Neuronal stem cell (in vitro differentiated cells): Measurements from ENCODE around the gene TOX2.

ENCODE experiments used
- DNase-seq: peaks from one replicate; pipeline ENCODE4 v3.0.0-alpha.2; 2013; ENCODE audit warnings: low spot score
- H2AFZ ChIP-seq: one replicate; pipeline ENCODE4 v1.6.1; 2013; ENCODE audit warnings: mild to moderate bottlenecking, low read length, inconsistent platforms
- H2AK5ac ChIP-seq: 2 replicates; pipeline ENCODE4 v1.6.1; 2013; ENCODE audit warnings: low read depth, mild to moderate bottlenecking, inconsistent platforms, low read length, moderate library complexity, mixed read lengths
- H2BK120ac ChIP-seq: 2 replicates; pipeline ENCODE4 v1.6.1; 2013; ENCODE audit warnings: low read depth, mild to moderate bottlenecking, inconsistent platforms, low read length, moderate library complexity, mixed read lengths
- H2BK12ac ChIP-seq: one replicate; pipeline ENCODE4 v1.6.1; 2013; ENCODE audit warnings: low read length, inconsistent platforms
- H2BK15ac ChIP-seq: 2 replicates; pipeline ENCODE4 v1.6.1; 2013; ENCODE audit warnings: mild to moderate bottlenecking, low read length, inconsistent platforms, mixed read lengths
- H2BK5ac ChIP-seq: one replicate; pipeline ENCODE4 v1.6.1; 2013; ENCODE audit warnings: inconsistent platforms, mild to moderate bottlenecking, low read length, moderate library complexity
- H3K14ac ChIP-seq: one replicate; pipeline ENCODE4 v1.6.1; 2013; ENCODE audit warnings: low read length, inconsistent platforms
- H3K18ac ChIP-seq: 2 replicates; pipeline ENCODE4 v1.6.1; 2013; ENCODE audit warnings: low read length, inconsistent platforms
- H3K23ac ChIP-seq: 2 replicates; pipeline ENCODE4 v1.6.1; 2013; ENCODE audit warnings: low read depth, mild to moderate bottlenecking, mixed read lengths, low read length, inconsistent platforms; ENCODE audit not compliant: poor library complexity
- H3K27ac ChIP-seq: replicated peaks from 3 replicates; pipeline ENCODE4 v1.5.1; 2013; ENCODE audit warnings: low read length, inconsistent platforms
- H3K27me3 ChIP-seq, 3 experiments: 2 replicates each; pipeline ENCODE4 v1.6.1; 2013; ENCODE audit warnings: low read length in 3 of 3, mild to moderate bottlenecking in 2 of 3, inconsistent platforms in 1 of 3, low read depth in 1 of 3, mixed read lengths in 1 of 3, moderate library complexity in 1 of 3; ENCODE audit not compliant: control insufficient read depth in 3 of 3, insufficient read depth in 3 of 3
- H3K36me3 ChIP-seq, 2 donors: replicated peaks in 1 of 2; 2 replicates each; pipeline ENCODE4 v1.6.1; 2013; ENCODE audit warnings: low read length in 2 of 2; ENCODE audit not compliant: control insufficient read depth in 2 of 2, insufficient read depth in 2 of 2
- H3K4ac ChIP-seq: 2 replicates; pipeline ENCODE4 v1.6.1; 2013; ENCODE audit warnings: inconsistent platforms, mild to moderate bottlenecking, low read length, moderate library complexity
- H3K4me1 ChIP-seq, 2 donors: 1 replicate in 1 of 2; 2 replicates in 1 of 2; pipeline ENCODE4 v1.6.1; 2013; ENCODE audit warnings: low read length in 2 of 2, low read depth in 1 of 2; ENCODE audit not compliant: control insufficient read depth in 2 of 2, insufficient read depth in 1 of 2
- H3K4me2 ChIP-seq: one replicate; pipeline ENCODE4 v1.6.1; 2013; ENCODE audit warnings: mild to moderate bottlenecking, low read length, inconsistent platforms; ENCODE audit not compliant: insufficient read depth, poor library complexity, severe bottlenecking
- H3K4me3 ChIP-seq, 2 donors: 2 replicates each; pipeline ENCODE4 v1.5.1; 2013; ENCODE audit warnings: low read length in 2 of 2, mild to moderate bottlenecking in 2 of 2, inconsistent platforms in 1 of 2, moderate library complexity in 1 of 2
- H3K79me1 ChIP-seq: one replicate; pipeline ENCODE4 v1.6.1; 2013; ENCODE audit warnings: low read depth, mild to moderate bottlenecking, inconsistent platforms, low read length, moderate library complexity
- H3K9ac ChIP-seq: one replicate; pipeline ENCODE4 v1.6.1; 2013; ENCODE audit warnings: mild to moderate bottlenecking, low read depth, low read length, inconsistent platforms; ENCODE audit not compliant: poor library complexity
- H3K9me3 ChIP-seq, 2 donors: replicated peaks in 1 of 2; 2 replicates each; pipeline versions ENCODE3 to v1.6.1; 2013; ENCODE audit warnings: low read length in 2 of 2, mild to moderate bottlenecking in 2 of 2, inconsistent platforms in 1 of 2, low read depth in 1 of 2, mixed read lengths in 1 of 2, moderate library complexity in 1 of 2; ENCODE audit not compliant: control insufficient read depth in 2 of 2, insufficient read depth in 1 of 2
- H4K8ac ChIP-seq: one replicate; pipeline ENCODE4 v1.6.1; 2013; ENCODE audit warnings: low read depth, mild to moderate bottlenecking, inconsistent platforms, low read length, moderate library complexity
- H4K91ac ChIP-seq: one replicate; pipeline ENCODE4 v1.6.1; 2013; ENCODE audit warnings: low read length, low read depth, mild to moderate bottlenecking, inconsistent platforms; ENCODE audit not compliant: poor library complexity
- WGBS, 2 donors: extraction: QIAGEN DNeasy Blood & Tissue Kit; methylation state at CpG; one replicate each; pipeline ENCODE4 v1.1.7; 2013; ENCODE audit warnings: missing lambda C conversion rate in 2 of 2, mixed read lengths in 1 of 2; ENCODE audit not compliant: insufficient read length in 2 of 2, insufficient replicate concordance in 1 of 2; ENCODE audit errors: extremely low coverage in 2 of 2; 5-methylcytosine and 5-hydroxymethylcytosine counted together

Gene TOX2

GRCh38 chr20:44031781-44032582 lies 117.3 kb downstream of the TOX2 start:
- no peak for DNase-seq
- peaks cover 0 to 6% of the 10 kb centered on the region in 2 donors for H3K9me3 ChIP-seq
- no peak overlapping the region for H3K9ac ChIP-seq
- no peak overlapping the region for H2BK15ac ChIP-seq
- no peak overlapping the region for H3K23ac ChIP-seq
- H3K4ac ChIP-seq = no peak overlapping the region
- no peak overlapping the region for H2BK5ac ChIP-seq
- no peak overlapping the region for H2BK120ac ChIP-seq
- no peak overlapping the region for H2AK5ac ChIP-seq
- peaks cover 0 to 2% (median 2%) of the 10 kb centered on the region in 3 experiments for H3K27me3 ChIP-seq
- H2AFZ ChIP-seq = no peak overlapping the region
- no peak overlapping the region for H2BK12ac ChIP-seq
- H4K8ac ChIP-seq = no peak overlapping the region
- WGBS, 2 donors = no CpG with 5 or more reads among the region's 12 CpGs
- H3K14ac ChIP-seq = no peak overlapping the region
- no peak overlapping the region for H3K27ac ChIP-seq
- H4K91ac ChIP-seq = no peak overlapping the region
- no peak overlapping the region for H3K18ac ChIP-seq
- no peaks in the 10 kb centered on the region for H3K4me1 ChIP-seq
- no peaks in the 10 kb centered on the region for H3K79me1 ChIP-seq
- H3K4me2 ChIP-seq = no peak overlapping the region
- H3K4me3 ChIP-seq = no peak overlapping the region
- H3K36me3 ChIP-seq = no peaks in the 10 kb centered on the region

DNA sequence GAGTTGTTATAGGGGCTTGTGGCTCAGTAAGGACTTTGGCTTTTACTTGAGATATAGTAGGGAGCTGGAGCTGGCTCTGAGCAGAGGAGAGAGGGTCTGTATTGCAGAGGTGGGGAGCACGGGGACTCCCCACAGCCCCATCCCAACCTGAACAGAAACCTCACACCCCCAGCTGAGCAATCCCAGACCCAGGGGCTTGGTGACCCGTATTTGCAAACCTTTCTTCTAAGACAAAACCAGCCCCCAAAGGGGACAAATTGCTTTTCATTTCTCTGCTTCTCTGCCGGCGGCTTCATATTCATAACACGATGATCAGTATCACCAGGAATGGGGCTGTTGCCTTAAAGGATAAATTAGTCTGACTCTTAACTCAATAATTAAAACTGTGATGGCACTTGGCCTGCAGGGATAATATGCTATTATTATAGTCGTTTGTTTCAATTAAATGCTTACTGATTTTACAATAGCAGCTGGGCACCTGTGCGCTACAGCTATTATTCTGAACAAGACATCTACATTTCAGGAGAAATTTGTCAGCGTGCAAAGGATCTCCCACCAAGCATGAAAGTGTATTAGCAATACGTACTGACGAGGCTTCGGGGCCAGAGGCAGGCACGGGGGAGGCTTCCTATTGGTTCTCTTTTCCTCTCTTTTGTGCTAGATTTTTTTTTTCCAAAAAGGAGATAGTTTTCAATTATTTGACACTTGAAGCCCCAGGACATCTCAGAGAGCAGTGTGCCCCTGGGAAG lies 118.1 kb downstream of the TOX2 start:
- Histone ChIP-seq H4K91ac (no peak overlapping the region), H2AFZ (no peak overlapping the region), H2BK120ac (no peak overlapping the region), H3K9me3 (peaks cover 0 to 6% of the 10 kb centered on the region in 2 donors), H3K23ac (no peak overlapping the region), H3K4me1 (no peaks in the 10 kb centered on the region), H3K4ac (no peak overlapping the region), H3K4me2 (no peak overlapping the region), H3K36me3 (no peaks in the 10 kb centered on the region), H3K9ac (no peak overlapping the region), H2BK5ac (no peak overlapping the region), H3K27me3 (peaks cover 0 to 2% (median 2%) of the 10 kb centered on the region in 3 experiments), H3K18ac (no peak overlapping the region), H2AK5ac (no peak overlapping the region), H3K79me1 (no peaks in the 10 kb centered on the region), H4K8ac (no peak overlapping the region), H2BK15ac (no peak overlapping the region), H2BK12ac (no peak overlapping the region), H3K14ac (no peak overlapping the region), H3K27ac (no peak overlapping the region), H3K4me3 (no peak overlapping the region)
- DNase-seq = no peak
- no CpG with 5 or more reads among the region's 12 CpGs for WGBS, 2 donors

- peaks cover 0 to 6% of the 10 kb centered on the region in 2 donors for H3K9me3 ChIP-seq
- no peak overlapping the region for H3K4me2 ChIP-seq
- no peak overlapping the region for H4K91ac ChIP-seq
- no peak overlapping the region for H2AK5ac ChIP-seq
- H2BK12ac ChIP-seq = no peak overlapping the region
- no peak overlapping the region for H4K8ac ChIP-seq
- no peak overlapping the region for H3K9ac ChIP-seq
- H2AFZ ChIP-seq = no peak overlapping the region
- H2BK15ac ChIP-seq = no peak overlapping the region
- peaks cover 0 to 2% (median 2%) of the 10 kb centered on the region in 3 experiments for H3K27me3 ChIP-seq
- WGBS, 2 donors = no CpG with 5 or more reads among the region's 2 CpGs
- no peak overlapping the region for H2BK5ac ChIP-seq
- no peaks in the 10 kb centered on the region for H3K4me1 ChIP-seq
- H3K36me3 ChIP-seq = no peaks in the 10 kb centered on the region
- H3K14ac ChIP-seq = no peak overlapping the region
- no peak overlapping the region for H3K18ac ChIP-seq
- H3K79me1 ChIP-seq = no peaks in the 10 kb centered on the region
- H2BK120ac ChIP-seq = no peak overlapping the region
- H3K27ac ChIP-seq = no peak overlapping the region
- H3K4me3 ChIP-seq = no peak overlapping the region
- H3K4ac ChIP-seq = no peak overlapping the region
- H3K23ac ChIP-seq = no peak overlapping the region
- DNase-seq = no peak
Observed at GRCh38 chr20:44033344-44033743, 118.7 kb downstream of the TOX2 start.

GRCh38 chr20:44033873-44034272 lies 119.2 kb downstream of the TOX2 start:
- H2BK120ac ChIP-seq = no peak overlapping the region
- H3K4me2 ChIP-seq = no peak overlapping the region
- H2BK12ac ChIP-seq = no peak overlapping the region
- H2BK5ac ChIP-seq = no peak overlapping the region
- no peak overlapping the region for H3K18ac ChIP-seq
- H3K23ac ChIP-seq = no peak overlapping the region
- peaks cover 0 to 2% (median 2%) of the 10 kb centered on the region in 3 experiments for H3K27me3 ChIP-seq
- no CpG with 5 or more reads among the region's 4 CpGs for WGBS, 2 donors
- H2BK15ac ChIP-seq = no peak overlapping the region
- H3K9ac ChIP-seq = no peak overlapping the region
- no peak overlapping the region for H4K91ac ChIP-seq
- H3K4ac ChIP-seq = no peak overlapping the region
- DNase-seq = no peak
- H3K79me1 ChIP-seq = no peaks in the 10 kb centered on the region
- H3K36me3 ChIP-seq = no peaks in the 10 kb centered on the region
- no peak overlapping the region for H4K8ac ChIP-seq
- H3K4me3 ChIP-seq = no peak overlapping the region
- H3K4me1 ChIP-seq = no peaks in the 10 kb centered on the region
- no peak overlapping the region for H3K14ac ChIP-seq
- peaks cover 0 to 6% of the 10 kb centered on the region in 2 donors for H3K9me3 ChIP-seq
- no peak overlapping the region for H2AFZ ChIP-seq
- H2AK5ac ChIP-seq = no peak overlapping the region
- no peak overlapping the region for H3K27ac ChIP-seq
